GOT3 (cell line): ENCODE results near the gene IL15.

Experiments used
- DNase-seq: peaks from one replicate; lab custom pipeline; 2025; ENCODE audit warnings: mixed read lengths; lab: John Stamatoyannopoulos, UW

IL15 gene

DNA sequence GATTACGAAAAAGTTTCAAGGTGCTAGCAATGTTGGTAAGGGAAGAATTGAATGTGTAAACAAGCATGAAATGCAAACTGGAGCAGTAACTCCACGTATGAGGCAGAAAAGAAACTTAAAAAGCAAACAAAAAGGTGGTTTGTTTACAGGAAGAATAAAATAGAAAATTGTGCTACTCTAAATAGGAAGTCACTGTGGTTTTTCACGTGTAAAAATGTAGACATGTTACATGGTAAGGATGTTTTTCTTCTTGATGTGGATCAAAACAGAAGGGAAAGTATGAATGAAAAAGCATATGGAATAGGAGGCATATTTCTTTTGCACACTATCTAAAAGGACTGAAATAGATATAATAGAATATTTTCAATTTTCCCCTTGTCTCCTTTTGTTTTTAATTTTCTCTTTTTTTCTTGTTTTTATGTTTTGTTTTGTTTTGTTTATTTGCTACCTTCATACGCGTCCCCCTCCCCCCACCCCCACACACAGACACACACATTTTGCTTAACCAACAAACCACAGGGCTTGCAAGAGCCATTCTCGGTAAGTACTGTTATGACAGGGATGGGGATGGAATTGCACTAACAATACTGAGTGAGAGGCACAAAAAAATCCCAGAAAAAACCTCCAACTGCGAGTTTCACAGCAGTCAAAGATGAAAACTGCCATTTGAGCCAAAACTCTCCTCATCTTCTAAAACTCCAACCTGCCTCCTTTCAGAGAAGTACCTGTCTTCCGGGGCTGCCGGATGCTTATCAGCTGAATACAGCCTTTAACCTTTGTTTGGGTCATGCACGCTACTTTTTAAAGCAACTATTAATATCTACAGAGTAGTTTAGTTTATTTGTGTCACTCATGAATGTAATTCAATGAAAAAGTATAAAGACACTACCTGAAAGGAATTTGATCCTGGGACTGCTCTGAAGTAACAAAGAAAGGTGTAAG, 135.8 kb downstream of the IL15 start:
- DNase-seq: no peak

GRCh38 chr4:141772838-141773237, 136.5 kb downstream of the IL15 start:
- no peak for DNase-seq

DNA sequence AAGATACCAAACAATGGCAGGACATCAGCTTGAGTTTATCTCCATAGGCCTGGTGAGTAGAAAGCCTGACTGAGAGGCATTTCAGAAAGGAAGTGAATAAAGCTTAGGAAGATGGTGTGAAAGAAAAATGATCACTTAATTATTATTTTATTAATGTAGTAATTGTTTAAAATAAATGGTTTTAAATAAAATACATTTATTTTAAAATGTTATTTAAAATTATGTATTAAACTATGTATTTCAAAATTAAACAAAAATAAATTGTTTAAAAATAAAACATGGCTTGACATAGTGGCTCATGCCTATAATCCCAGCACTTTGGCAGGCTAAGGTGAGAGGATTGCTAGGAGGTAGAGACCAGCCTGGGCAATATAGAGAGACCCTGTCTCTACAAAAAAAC, 145.8 kb downstream of the IL15 start:
- DNase-seq: no peak
